GM21619 (cell line): ENCODE results near the gene TMEM79.

Experiments used
- ATAC-seq: cut with Tn5 transposase; IDR thresholded peaks from one replicate; pipeline ENCODE4 v1.9.1; 2021; ENCODE audit not compliant: unreplicated experiment

TMEM79 gene

GRCh38 chr1:156284112-156284511, at the start of gene TMEM79:
TMEM79 (plus strand) TSS chr1:156284325; CDS start chr1:156285227, 902 bp downstream.
- ATAC-seq: no peak

- no peak for ATAC-seq
These were observed 48.0 kb upstream of the TMEM79 start for GRCh38 chr1:156236164-156236563.

- no peak for ATAC-seq
These were observed 45.9 kb upstream of the TMEM79 start for GRCh38 chr1:156238248-156238647.

- ATAC-seq: no peak
These were observed 42.8 kb upstream of the TMEM79 start for GRCh38 chr1:156241311-156241811.

- no peak for ATAC-seq
These were observed 42.2 kb upstream of the TMEM79 start, which contains the start of gene BGLAP for GRCh38 chr1:156241926-156242325. BGLAP (plus strand) TSS chr1:156242184; CDS start chr1:156242232, 48 bp downstream.

- no peak for ATAC-seq
These were observed 41.4 kb upstream of the TMEM79 start for GRCh38 chr1:156242738-156243137.

GRCh38 chr1:156244126-156244525, 40.0 kb upstream of the TMEM79 start:
- ATAC-seq: no peak

- no peak for ATAC-seq
These were observed 39.4 kb upstream of the TMEM79 start for GRCh38 chr1:156244712-156245111.

GRCh38 chr1:156245451-156246232, 38.5 kb upstream of the TMEM79 start:
- ATAC-seq: no peak

- no peak for ATAC-seq
These were observed 37.8 kb upstream of the TMEM79 start for GRCh38 chr1:156246241-156246780.

GRCh38 chr1:156246781-156247459, 37.2 kb upstream of the TMEM79 start:
- no peak for ATAC-seq

- no peak for ATAC-seq
These were observed 36.4 kb upstream of the TMEM79 start, which contains the start of gene PAQR6 for GRCh38 chr1:156247460-156248322. PAQR6 (minus strand) TSS chr1:156248056; CDS start chr1:156246731, 1,325 bp downstream.

- ATAC-seq: no peak
These were observed 35.8 kb upstream of the TMEM79 start for GRCh38 chr1:156248323-156248683.

GRCh38 chr1:156249593-156249992, 34.5 kb upstream of the TMEM79 start:
- ATAC-seq: no peak

- no peak for ATAC-seq
These were observed 32.6 kb upstream of the TMEM79 start for GRCh38 chr1:156251527-156251926.

- no peak for ATAC-seq
These were observed 30.5 kb upstream of the TMEM79 start for GRCh38 chr1:156253634-156254033.

- ATAC-seq: no peak
These were observed 26.4 kb upstream of the TMEM79 start for GRCh38 chr1:156257711-156258110.

- no peak for ATAC-seq
These were observed 25.3 kb upstream of the TMEM79 start for GRCh38 chr1:156258859-156259258.

GRCh38 chr1:156259805-156260204, 24.3 kb upstream of the TMEM79 start:
- ATAC-seq: no peak

GRCh38 chr1:156260896-156261295, 23.2 kb upstream of the TMEM79 start:
- no peak for ATAC-seq
